ENCODE results near the gene MAPK13. TPM values are rescaled to one million over a fixed set of nuclear protein-coding genes. Genes with fewer than 3 reads are reported as not detected.

The MAPK13 gene
- total RNA-seq, 1 experiment from 2014 or later = not detected

GRCh38 chr6:36169023-36170007 is 39.0 kb downstream of the MAPK13 start:
- Histone ChIP-seq H3K36me3 (no peaks in the 10 kb centered on the region), H3K4me3 (no peak overlapping the region), H3K27ac (no peak overlapping the region), H3K27me3 (replicated peaks) (no peaks in the 10 kb centered on the region; the same call in 1 of the 2 replicates), H3K9me3 (replicated peaks) (no peaks in the 10 kb centered on the region), H3K4me1 (replicated peaks) (no peaks in the 10 kb centered on the region)
- DNase-seq (ENCODE audit: low read depth in 1 of 2, low spot score in 2 of 2) = no peak

- Histone ChIP-seq H3K27ac (no peak overlapping the region), H3K36me3 (no peaks in the 10 kb centered on the region), H3K9me3 (replicated peaks) (no peaks in the 10 kb centered on the region), H3K4me3 (no peak overlapping the region), H3K4me1 (replicated peaks) (no peaks in the 10 kb centered on the region), H3K27me3 (replicated peaks) (peaks cover 2% of the 10 kb centered on the region; the same call in 1 of the 2 replicates)
- no peak for DNase-seq (ENCODE audit: low read depth in 1 of 2, low spot score in 2 of 2)
Measured at GRCh38 chr6:36170704-36171103, 40.4 kb downstream of the MAPK13 start.

GRCh38 chr6:36171573-36171972 is 41.3 kb downstream of the MAPK13 start:
- H3K9me3 ChIP-seq (replicated peaks) = no peaks in the 10 kb centered on the region
- H3K27me3 ChIP-seq (replicated peaks) = peaks cover 4% of the 10 kb centered on the region; the same call in 1 of the 2 replicates
- H3K27ac ChIP-seq = no peak overlapping the region
- no peak overlapping the region for H3K4me3 ChIP-seq
- no peak for DNase-seq (ENCODE audit: low read depth in 1 of 2, low spot score in 2 of 2)
- H3K36me3 ChIP-seq = no peaks in the 10 kb centered on the region
- H3K4me1 ChIP-seq (replicated peaks) = no peaks in the 10 kb centered on the region

- no peak overlapping the region for H3K4me3 ChIP-seq
- H3K36me3 ChIP-seq = no peaks in the 10 kb centered on the region
- no peak for DNase-seq (ENCODE audit: low read depth in 1 of 2, low spot score in 2 of 2)
- no peak overlapping the region for H3K27ac ChIP-seq
- H3K9me3 ChIP-seq (replicated peaks) = no peaks in the 10 kb centered on the region
- H3K27me3 ChIP-seq (replicated peaks) = peaks cover 4% of the 10 kb centered on the region; the same call in 1 of the 2 replicates
- H3K4me1 ChIP-seq (replicated peaks) = no peaks in the 10 kb centered on the region
Measured at GRCh38 chr6:36177166-36177565, 46.9 kb downstream of the MAPK13 start.

- Histone ChIP-seq H3K27me3 (replicated peaks) (peaks cover 11% of the 10 kb centered on the region; the same call in 1 of the 2 replicates), H3K4me3 (no peak overlapping the region), H3K27ac (no peak overlapping the region), H3K9me3 (replicated peaks) (no peaks in the 10 kb centered on the region; the same call in 1 of the 2 replicates), H3K4me1 (replicated peaks) (no peaks in the 10 kb centered on the region), H3K36me3 (no peaks in the 10 kb centered on the region)
- DNase-seq (ENCODE audit: low read depth in 1 of 2, low spot score in 2 of 2) = no peak
Measured at GRCh38 chr6:36178544-36178943, 48.2 kb downstream of the MAPK13 start.

- no peaks in the 10 kb centered on the region; the same call in 1 of the 2 replicates for H3K9me3 ChIP-seq (replicated peaks)
- no peak for DNase-seq (ENCODE audit: low read depth in 1 of 2, low spot score in 2 of 2)
- no peak overlapping the region for H3K4me3 ChIP-seq
- no peaks in the 10 kb centered on the region for H3K4me1 ChIP-seq (replicated peaks)
- no peaks in the 10 kb centered on the region for H3K36me3 ChIP-seq
- peaks cover 11% of the 10 kb centered on the region; the same call in 1 of the 2 replicates for H3K27me3 ChIP-seq (replicated peaks)
- no peak overlapping the region for H3K27ac ChIP-seq
Measured at GRCh38 chr6:36180126-36180525, 49.8 kb downstream of the MAPK13 start.

GRCh38 chr6:36184311-36184710 is 54.0 kb downstream of the MAPK13 start:
- Histone ChIP-seq H3K4me1 (replicated peaks) (no peaks in the 10 kb centered on the region), H3K27ac (no peak overlapping the region), H3K27me3 (replicated peaks) (0 out of 2 replicates have a peak, but pooled peaks cover 7% of the 10 kb centered on the region), H3K4me3 (no peak overlapping the region), H3K9me3 (replicated peaks) (no peaks in the 10 kb centered on the region; the same call in 1 of the 2 replicates), H3K36me3 (no peaks in the 10 kb centered on the region)
- no peak for DNase-seq (ENCODE audit: low read depth in 1 of 2, low spot score in 2 of 2)

GRCh38 chr6:36186199-36186598 is 55.9 kb downstream of the MAPK13 start:
- Histone ChIP-seq H3K4me3 (no peak overlapping the region), H3K36me3 (no peaks in the 10 kb centered on the region), H3K27me3 (replicated peaks) (peaks cover 8% of the 10 kb centered on the region; the same call in 1 of the 2 replicates), H3K27ac (no peak overlapping the region), H3K4me1 (replicated peaks) (no peaks in the 10 kb centered on the region), H3K9me3 (replicated peaks) (no peaks in the 10 kb centered on the region; the same call in 1 of the 2 replicates)
- no peak for DNase-seq (ENCODE audit: low read depth in 1 of 2, low spot score in 2 of 2)

- Histone ChIP-seq H3K36me3 (no peaks in the 10 kb centered on the region), H3K27ac (no peak overlapping the region), H3K9me3 (replicated peaks) (no peaks in the 10 kb centered on the region; the same call in 1 of the 2 replicates), H3K4me1 (replicated peaks) (no peaks in the 10 kb centered on the region), H3K27me3 (replicated peaks) (peaks cover 11% of the 10 kb centered on the region; the same call in 1 of the 2 replicates), H3K4me3 (no peak overlapping the region)
- no peak for DNase-seq (ENCODE audit: low read depth in 1 of 2, low spot score in 2 of 2)
Measured at GRCh38 chr6:36187446-36187845, 57.1 kb downstream of the MAPK13 start.

Other genes with a start within 250 kb of the MAPK13 start
- 36.3 and 46.9 TPM in 2 replicates for gene SRPK1, start 209.4 kb upstream of the MAPK13 start, total RNA-seq (2014; rRNA removed; shearing (Covaris generic))
- gene SLC26A8, start 105.9 kb upstream of the MAPK13 start, total RNA-seq (2014; rRNA removed; shearing (Covaris generic)) = not detected in 2 replicates
- 54.6 and 60.9 TPM in 2 replicates for gene MAPK14, start 102.7 kb upstream of the MAPK13 start, total RNA-seq (2014; rRNA removed; shearing (Covaris generic))
- 12.5 and 13.0 TPM in 2 replicates for gene BRPF3, start 66.2 kb downstream of the MAPK13 start, total RNA-seq (2014; rRNA removed; shearing (Covaris generic))
- not detected in 2 replicates for gene PNPLA1, start 139.5 kb downstream of the MAPK13 start, total RNA-seq (2014; rRNA removed; shearing (Covaris generic))
- not detected in 2 replicates for gene BNIP5, start 206.4 kb downstream of the MAPK13 start, total RNA-seq (2014; rRNA removed; shearing (Covaris generic))

Measured in SJSA1 (cell line).